ENCODE measurements around the gene LIN37.
A peak's percentile ranks its signal among the peaks of the same experiment; 100 is the strongest.

Gene LIN37

DNA sequence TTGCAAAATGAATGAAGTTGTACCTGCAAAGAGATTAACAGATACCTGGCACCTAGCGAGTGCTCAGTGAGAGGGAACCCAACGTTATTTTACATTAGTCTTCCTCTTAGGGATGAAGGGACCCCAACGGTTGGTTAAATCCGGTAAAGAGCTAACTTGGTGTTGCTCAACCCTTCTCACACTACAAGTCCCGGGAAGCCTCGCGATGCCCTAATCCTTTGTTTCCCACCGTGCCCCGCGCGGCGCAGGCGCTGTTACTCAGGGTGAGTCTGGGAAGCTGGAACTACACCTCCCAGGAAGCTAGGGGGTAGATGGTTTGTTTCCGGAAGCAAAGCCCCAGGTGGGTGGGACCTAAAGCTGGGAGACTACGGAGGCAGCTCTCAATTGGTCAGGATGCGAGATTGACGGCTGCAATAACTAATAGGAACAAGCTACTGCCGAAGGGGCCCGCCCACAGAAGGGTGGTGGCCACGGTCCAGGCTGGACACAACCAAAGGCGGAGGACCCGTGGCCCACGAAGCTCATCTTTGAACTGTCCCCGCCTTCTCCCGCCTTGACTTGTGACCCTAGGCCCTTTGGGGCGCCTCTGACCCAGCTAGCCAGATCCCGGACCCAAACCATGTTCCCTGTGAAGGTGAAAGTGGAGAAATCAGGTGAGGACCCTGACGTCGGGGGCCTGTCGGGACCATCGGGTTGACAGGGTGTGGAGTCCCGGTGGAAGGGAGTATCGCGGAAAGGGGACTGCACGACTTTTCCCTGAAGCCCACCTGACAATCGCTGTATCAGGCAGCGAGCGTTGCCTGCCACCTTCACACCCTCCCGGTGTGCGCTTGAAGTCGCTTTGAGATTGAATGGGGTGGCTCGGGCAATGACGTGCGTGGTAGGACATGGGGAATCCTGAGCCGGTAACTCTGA lies at the start of gene LIN37:
TSS of gene LIN37 (plus strand) at position 471 of the 915 bp plus-strand sequence. CDS start at position 620, 149 bp downstream.
- DNase-seq (ENCODE audit: low spot score), result peak; percentile 99

DNA sequence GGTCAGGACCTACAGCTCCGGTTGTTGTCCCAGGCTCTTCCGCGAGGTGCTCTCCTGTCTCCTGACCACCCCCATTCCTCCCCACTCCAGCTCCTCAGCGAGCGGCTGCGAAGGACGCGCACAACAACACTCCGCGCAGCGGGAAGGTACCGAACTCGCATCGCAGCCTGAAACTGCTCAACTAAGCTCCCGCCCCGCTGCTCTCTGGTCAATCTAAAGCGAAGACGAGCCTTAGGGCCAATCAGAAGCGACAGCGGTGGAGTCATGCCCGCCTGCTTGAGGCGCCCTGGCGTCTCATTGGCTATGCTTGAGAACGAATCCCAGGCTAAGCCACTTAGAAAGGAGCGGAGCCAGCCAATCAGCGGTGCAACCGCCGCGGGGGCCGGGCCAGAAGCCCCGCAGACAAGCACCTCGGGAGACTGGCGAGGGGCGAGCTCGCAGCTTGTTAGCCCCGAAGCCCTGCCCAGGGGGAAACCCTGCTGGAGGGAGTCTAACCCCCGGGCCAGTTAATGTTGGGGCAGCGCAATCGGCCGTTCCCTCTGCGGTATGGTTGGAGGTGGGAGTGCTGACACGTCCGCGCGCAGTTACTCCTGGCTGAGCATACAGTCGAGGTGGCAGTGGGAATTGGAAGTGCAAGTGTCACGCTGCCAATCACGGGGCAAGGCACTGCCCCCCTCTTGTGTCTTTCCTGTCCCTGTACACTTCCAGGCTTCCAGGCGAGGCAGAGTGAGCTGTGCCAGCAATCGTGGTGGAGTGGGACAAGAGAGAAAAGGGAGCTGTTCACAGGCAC lies 46.0 kb upstream of the LIN37 start:
- peak; percentile 96 for DNase-seq (ENCODE audit: low spot score)

DNA sequence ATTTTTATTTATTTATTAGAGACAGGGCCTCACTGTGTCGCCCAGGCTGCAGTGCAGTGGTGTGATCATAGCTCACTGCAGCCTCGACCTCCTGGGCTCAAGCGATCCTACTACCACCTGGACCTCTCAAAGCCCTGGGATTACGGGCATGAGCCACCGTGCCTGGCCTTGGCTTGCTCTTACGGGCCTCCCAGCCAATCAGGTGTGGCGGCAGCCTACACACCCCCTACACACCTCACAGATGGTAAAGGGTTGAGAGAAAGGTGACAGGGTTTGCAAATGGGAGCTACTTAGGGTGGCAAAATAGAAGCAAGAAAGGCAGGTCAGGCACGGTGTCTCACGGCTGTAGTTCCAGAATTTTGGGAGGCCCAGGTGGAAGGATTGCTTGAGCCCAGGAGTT lies 45.0 kb upstream of the LIN37 start:
- no peak for DNase-seq (ENCODE audit: low spot score)

- peak; percentile 81 for DNase-seq (ENCODE audit: low spot score)
Measured at GRCh38 chr19:35704218-35704617, 44.2 kb upstream of the LIN37 start, which contains the start of gene ZBTB32. ZBTB32 (plus strand) TSS chr19:35704558; CDS start chr19:35714627, 10,069 bp downstream.

DNA sequence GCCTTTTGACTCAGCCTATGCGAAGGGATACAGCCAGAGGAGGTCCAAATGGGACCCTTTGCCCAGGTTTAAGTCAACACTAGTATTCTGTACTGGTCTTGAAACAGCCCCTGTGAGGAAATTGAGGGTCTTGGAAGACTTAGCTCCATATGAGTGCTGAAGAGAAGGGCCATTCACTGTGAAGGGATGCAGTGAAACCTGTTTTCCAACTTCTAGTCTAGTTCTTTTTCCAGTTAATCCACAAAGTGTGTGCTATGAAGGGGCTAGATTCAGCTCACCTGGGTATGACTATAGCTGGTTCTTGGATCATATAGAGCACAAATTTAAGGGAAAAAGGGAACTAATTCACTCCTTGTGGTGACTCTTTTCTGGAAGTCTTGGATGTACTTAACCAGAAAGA lies 40.0 kb upstream of the LIN37 start:
- DNase-seq (ENCODE audit: low spot score), result no peak

- no peak for DNase-seq (ENCODE audit: low spot score)
Measured at GRCh38 chr19:35710784-35711723, 37.3 kb upstream of the LIN37 start.

DNA sequence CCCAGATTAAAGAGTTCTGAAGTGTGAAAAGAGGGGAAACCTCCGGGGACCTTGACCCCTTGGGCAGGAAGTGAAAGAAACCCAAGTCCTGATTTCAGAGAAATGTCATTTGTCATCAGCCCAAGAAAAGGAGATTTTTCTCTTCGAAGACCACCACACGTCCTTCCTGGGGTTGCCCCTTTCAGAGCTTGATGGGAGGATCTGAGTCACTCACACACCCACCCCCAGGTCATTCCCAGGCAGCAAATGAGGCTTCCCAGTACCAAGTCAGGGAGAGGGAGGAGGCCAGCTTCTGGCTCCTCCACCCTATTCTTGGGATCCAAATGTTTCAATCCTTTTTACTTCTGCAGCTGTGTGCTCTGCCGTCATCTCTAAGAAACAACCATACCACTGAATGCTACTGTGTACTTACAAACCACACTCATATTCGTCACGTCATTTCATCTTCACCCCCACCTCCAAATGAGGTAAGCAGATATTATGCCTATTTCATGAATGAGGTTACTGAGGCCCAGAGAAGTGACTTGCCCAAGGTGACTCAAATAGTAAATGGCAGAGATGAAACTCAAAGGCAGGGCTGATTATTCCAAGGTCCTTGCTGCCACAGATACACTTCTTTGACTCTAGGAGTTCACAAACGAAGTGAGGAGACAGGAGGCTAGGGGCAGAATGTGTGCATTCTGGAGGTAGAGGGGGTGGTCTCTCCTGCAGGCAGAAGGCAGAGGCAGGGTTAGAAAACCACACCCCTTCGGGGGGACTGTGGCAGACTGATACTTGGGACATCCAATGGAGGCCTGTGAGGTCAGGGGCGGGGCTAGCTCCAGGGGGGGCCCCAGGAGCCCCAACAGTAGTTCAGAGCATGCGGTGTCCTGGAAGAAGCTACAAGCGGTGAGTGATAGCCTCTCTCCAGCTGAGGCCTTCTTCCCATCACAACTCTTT lies 35.5 kb upstream of the LIN37 start:
- no peak for DNase-seq (ENCODE audit: low spot score)

DNA sequence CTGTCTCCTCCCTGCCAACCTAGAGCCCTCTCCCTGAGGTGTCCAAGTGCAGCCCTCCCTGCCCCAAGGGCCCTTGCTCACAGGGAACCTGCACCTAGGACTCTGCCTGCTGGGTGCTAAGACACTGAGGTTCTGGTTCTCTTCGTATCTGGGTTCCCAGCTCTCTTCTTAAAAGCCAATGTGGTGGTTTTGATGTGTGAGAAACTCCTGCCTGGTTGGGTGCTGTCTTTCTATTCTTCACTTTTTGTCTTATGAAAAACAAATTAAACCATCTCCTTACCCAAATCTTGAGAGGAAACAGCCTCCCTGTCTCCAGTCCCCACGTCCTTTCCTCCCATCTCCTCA lies 34.9 kb upstream of the LIN37 start:
- DNase-seq (ENCODE audit: low spot score), result no peak

- DNase-seq (ENCODE audit: low spot score), result no peak
Measured at GRCh38 chr19:35713904-35714495, 34.4 kb upstream of the LIN37 start.

DNA sequence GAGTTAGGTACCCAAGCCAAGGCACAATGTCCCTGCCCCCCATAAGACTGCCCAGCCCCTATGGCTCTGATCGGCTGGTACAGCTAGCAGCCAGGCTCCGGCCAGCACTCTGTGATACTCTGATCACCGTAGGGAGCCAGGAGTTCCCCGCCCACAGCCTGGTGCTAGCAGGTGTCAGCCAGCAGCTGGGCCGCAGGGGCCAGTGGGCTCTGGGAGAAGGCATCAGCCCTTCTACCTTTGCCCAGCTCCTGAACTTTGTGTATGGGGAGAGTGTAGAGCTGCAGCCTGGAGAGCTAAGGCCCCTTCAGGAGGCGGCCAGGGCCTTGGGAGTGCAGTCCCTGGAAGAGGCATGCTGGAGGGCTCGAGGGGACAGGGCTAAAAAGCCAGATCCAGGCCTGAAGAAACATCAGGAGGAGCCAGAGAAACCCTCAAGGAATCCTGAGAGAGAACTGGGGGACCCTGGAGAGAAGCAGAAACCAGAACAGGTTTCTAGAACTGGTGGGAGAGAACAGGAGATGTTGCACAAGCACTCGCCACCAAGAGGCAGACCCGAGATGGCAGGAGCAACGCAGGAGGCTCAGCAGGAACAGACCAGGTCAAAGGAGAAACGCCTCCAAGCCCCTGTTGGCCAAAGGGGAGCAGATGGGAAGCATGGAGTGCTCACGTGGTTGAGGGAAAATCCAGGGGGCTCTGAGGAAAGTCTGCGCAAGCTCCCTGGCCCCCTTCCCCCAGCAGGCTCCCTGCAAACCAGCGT lies 33.6 kb upstream of the LIN37 start:
- peak; percentile 59 for DNase-seq (ENCODE audit: low spot score)

DNA sequence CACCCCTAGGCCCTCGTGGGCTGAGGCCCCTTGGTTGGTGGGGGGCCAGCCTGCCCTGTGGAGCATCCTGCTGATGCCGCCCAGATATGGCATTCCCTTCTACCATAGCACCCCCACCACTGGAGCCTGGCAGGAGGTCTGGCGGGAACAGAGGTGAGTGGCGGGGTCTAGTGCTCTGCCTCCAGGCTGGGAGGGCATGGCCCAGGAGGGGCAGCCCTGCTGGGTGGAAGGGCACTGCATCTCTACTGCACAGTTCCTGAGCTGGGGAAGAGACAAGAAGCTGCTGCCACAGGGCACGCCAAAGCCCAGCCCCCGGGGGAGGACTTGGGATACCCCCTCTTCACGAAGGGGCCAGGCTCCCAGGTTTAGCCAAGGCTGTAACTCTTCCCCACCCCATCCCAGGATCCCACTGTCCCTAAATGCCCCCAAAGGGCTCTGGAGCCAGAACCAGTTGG lies 33.0 kb upstream of the LIN37 start:
- no peak for DNase-seq (ENCODE audit: low spot score)

GRCh38 chr19:35715981-35716800 lies 32.2 kb upstream of the LIN37 start:
- DNase-seq (ENCODE audit: low spot score), result no peak

DNA sequence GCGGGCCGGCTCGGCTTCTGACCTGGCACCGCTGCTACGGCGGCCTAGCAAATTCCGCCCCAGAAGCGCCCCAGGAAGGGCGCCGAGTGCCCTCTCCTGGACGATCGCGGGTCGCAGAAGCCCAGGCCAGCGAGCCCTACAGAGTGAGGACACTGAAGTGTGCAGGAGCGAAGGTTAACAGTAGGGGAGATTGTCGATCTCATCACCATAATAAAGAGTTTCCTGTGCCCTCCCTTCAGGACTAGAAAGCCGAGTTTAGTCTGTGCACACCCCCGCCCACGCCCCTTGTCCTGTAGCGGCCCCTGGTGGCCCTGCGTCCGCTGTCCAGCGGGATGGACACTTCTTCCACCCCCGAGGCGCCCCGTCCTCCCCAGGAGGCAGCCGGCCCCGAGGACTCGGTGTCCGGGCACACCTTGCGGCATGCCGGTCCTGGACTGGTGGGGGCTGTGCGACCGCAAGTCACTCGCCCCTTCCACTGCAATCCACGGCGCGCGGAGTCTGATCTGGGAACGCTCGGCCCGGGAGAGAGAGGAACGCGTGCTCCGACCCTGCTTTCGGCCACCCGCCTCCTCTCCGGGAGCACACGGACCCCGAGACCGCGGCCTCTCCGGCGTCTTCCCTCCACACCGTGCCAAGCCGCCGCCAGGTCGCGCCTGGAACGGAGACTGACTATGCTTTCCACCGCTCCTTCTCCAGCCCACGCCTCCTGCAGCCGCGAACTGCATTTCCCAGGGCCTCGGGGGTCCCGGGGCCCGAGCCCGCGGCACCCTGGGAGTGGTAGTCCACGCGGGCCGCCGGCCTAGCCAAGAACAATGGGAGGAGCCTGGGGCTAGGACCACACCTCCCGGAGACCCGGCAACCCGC lies 31.3 kb upstream of the LIN37 start:
- peak; percentile 97 for DNase-seq (ENCODE audit: low spot score)

DNA sequence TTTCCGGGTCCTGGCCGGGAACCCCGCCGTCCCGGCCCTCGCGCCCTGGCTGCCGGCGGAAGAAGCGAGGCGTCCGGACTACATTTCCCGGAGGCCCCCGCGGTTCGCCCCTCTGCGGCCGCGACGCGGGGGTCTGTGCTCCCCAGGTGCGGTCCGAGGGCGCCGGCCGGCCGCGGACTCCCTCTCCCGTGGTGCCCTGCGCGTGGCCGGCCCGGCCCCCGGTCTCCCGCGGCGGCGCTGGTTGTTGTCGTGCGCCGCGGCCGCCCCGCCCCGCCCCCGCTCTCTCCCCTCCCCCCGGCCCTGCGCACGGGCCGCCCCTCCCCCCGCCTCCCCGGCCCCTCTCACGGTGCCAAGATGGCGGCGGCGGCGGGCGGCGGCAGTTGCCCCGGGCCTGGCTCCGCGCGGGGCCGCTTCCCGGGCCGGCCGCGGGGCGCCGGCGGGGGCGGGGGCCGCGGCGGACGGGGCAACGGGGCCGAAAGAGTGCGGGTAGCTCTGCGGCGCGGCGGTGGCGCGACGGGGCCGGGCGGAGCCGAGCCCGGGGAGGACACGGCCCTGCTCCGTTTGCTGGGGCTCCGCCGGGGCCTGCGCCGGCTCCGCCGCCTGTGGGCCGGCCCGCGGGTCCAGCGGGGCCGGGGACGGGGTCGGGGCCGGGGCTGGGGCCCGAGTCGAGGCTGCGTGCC lies 30.6 kb upstream of the LIN37 start, which contains the start of gene KMT2B:
TSS of gene KMT2B (plus strand) at position 339 of the 680 bp plus-strand sequence. CDS start at position 355, 16 bp downstream.
- DNase-seq (ENCODE audit: low spot score), result no peak

DNA sequence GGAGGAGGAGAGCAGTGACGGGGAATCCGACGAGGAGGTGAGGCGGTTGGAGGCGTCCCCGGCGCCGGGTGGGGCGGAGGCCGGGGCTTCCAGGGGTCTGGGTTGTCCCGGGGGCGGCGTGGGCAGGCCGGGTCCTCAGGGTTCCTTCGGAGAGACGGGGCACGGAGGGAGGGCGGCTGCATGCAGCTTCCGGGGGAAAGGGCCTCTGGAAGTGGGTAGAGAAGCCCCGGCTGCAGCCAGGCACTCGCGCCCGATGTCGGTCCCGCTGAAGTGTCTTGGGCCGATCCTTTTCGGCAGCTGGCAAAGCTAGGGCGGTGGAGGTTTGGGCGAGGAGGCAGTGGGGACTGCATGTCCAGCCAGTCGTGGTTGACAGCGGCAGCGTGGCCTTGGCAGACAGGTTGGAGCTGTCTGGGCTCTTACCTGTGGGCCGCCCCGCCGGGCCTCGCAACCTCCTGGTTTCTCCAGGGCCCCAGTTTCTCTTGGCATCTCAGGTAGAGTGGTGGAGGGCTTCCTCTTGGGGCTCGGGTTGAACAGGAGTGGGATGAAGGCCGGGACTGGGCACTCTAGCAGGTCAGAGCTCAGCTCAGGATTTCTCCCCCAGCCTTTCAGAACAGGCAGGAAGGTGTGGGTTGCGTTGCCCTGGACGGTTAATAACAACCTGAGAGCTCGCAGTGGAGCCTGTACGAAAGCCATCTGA lies 29.9 kb upstream of the LIN37 start:
- DNase-seq (ENCODE audit: low spot score), result peak; percentile 70

Data from ecto neural progenitor cell (in vitro differentiated cells).